ENCODE results near the gene WDSUB1.

WDSUB1 gene

DNA sequence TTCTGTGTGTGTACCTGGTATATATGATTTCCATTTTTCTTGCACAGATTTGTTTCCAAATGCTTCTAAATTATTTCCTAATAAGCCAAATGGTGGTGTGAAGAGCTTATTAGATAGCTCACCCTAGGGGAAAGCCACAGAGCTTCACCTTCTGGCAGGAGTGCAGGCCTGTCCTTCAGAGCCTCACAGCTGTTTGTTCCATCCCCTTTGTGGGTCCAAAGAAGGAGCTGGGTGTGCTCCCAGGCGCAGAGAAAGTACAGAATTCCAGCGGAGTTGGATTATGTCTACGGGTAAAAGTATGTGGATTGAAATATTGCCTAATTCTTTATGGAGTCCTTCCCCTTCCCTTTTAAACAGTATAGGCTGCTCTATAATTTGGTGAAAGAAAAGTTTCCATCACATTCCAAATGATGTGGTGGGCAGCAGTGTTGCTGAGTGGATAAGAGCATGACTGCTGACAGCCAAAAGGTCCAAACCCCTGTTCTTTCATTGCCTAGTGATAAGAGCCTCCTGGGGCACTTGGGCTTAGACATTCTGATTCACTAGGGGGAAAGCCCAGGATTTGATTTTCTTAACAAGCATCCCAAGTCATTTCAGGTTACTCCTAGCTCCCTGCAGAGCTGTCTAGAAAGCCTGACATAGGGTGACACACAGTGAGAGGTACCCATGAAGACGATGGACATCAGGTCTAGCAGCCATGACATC, 86.6 kb downstream of the WDSUB1 start:
- no peak for DNase-seq

DNA sequence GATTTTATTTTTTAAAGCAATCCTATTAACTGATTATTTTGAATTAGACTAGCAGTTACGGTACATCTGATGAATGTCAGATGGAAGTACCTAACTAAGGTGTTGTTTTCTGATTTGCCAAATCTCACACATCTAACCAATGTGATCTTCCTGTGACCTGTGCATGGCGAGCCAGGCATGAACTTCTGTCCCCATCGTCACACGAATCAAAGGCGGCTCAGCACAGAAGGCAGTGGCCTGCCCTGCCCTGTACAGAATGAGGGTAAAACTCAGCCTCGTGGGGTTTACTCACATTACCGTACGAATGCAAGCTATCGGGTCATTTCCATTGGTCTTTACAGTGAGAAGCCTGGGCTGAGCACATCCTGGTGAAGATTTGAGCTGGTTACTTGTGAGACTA, 87.3 kb downstream of the WDSUB1 start:
- DNase-seq: no peak

DNA sequence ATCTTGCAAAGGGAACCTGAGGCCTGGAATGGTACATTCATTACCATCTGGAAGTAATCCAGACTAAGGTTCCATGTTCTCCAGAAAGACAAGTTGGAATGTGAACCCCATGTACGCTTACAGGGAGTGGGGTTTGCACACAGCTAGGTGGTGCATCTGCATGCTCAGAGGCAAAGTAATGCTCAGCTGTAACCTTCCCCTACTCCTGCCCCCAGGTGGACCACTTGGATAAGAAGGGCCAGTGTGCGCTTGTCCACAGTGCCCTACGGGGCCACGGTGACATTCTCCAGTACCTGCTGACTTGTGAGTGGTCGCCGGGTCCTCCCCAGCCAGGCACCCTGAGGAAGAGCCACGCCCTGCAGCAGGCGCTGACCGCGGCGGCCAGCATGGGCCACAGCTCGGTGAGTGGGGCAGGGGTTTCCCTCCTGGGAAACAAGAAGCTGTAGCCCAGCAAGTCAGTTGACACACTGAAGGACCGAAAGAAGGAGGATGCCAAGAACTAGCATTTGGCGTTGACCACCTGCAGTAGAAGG, 90.0 kb downstream of the WDSUB1 start:
- no peak for DNase-seq

DNA sequence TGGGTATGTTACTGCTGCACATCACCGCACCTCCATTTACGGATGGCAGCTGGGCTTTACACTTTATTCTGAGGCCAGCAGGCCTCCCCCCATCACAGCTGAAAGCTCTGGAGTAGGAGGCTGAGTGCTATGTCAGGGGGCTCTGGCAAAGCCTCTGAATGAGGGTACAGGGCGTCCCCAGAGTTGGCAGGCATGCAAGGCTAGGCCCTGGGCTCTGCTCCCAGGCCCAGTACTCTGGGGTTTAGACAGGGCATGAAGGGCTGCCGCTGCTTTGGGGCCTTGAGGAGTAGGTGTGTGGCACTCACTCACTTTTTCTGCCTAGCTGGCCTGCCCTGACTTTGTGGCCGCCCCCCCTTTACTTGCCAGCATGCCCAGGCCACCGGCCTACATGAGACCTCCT, 90.8 kb downstream of the WDSUB1 start:
- peak in 32 of 56 donors; percentile 14 to 69 (median 40) for DNase-seq

DNA sequence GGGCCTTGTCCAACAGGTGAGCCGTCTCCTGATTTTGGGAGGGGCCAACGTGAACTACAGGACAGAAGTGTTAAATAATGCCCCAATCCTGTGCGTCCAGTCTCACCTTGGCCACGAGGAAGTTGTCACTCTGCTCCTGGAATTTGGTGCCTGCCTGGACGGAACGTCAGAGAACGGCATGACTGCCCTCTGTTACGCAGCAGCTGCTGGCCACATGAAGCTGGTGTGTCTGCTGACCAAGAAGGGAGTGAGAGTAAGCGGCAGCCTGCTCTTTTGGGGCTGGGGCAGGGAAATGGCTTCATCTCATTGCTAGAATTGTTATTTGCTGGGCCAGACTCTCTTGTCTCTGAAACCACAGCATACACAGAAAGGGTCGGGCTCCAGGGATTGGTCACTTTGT, 92.3 kb downstream of the WDSUB1 start:
- DNase-seq: peak in 7 of 56 donors; percentile 17 to 55 (median 31)

DNA sequence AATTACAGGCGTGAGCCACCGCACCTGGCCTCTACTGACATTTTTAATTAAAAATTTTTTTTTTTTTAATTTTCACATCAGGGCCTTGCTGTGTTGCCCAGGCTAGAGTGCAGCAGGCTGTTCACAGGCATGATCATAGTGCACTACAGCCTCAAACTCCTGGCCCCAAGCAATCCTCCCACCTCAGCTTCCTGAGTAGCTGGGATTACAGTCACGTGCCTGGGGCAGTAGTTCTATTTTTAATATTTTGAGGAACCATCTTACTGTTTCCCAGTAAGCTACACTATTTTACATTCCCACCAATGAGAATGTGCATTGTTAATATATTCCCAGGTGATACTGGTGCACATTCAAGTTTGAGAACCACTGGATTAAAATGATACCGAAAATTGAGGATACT, 92.7 kb downstream of the WDSUB1 start:
- no peak for DNase-seq

DNA sequence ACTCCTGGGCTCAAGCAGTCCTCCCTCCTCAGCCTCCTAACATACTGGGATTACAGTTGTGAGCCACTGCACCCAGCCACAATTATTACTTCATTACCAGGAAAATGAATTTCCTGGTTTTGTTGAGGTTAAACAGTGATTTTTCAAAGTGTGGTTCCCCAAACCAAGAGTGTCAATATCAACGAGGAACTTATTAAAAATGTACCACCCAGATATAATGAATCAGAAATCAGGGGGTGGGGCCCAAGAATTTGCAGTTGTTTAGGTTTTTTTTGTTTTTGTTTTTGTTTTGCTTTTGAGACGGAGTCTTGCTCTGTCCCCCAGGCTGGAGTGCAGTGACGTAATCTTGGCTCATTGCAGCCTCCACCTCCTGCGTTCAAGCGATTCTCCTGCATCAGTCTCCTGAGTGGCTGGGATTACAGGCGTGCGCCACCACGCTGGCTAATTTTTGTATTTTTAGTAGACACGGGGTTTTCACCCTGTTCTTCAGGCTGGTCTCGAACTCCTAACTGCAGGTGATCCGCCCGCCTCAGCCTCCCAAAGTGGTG, 94.1 kb downstream of the WDSUB1 start:
- no peak for DNase-seq

DNA sequence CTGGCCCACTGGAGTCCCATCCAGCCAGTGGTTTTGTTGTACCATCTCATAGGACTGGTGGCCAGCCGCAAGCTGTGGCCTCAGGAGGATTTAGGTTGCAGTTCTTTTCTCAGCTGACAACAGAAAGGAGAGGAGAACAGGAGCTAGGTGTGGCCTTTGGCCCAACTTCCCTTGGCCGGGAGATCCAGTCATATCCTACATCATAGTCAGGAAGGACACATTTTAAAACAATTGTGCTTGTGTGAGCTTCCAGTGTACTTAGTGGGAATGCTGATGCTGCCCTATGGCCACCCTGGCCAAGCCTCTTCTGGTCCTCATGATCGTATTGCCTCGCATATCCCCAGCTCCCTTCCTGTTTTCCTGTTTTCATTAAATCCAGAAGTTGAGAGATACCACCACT, 98.1 kb downstream of the WDSUB1 start:
- no peak for DNase-seq

DNA sequence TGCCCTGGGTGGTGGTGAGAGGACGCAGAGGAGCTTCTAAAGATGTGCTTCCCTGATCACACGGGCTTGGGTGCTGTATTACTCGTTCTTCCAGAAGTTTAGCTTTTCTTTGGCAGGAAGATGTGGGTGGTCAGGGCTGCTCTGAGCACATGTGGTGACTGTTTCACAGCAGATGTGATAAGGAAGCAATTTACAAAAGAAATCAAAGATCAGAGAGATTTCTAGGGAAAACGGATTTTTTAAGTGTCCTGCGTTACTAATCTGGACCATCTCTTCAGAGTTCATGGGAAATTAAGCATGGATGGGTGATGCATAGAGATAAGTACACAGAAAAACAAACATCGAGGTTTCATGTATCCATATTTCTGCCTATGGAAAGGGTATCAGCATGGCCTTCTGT, 99.4 kb downstream of the WDSUB1 start:
- no peak for DNase-seq

DNA sequence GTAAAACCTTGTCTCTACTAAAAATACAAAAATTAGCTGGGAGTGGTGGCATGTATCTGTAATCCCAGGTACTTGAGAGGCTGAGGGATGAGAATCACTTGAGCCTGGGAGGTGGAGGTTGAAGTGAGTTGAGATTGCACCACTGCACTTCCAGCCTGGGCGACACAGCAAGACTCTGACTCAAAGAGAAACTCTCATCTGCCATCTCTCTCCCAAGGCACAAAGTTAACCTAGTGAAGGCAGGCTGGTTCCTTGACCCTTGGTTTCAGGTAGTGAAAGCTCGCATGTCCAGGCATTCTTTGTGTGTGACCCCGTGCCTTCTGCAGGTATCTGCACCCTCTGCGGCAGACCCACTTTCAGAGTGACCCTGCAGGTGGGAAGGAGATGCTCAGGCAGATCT, 100.0 kb downstream of the WDSUB1 start:
- DNase-seq: no peak

Data from amygdala (tissue), 56 donors.